Left colon (tissue), 2 donors: Measurements from ENCODE around the gene MUC13. TPM values are rescaled to one million over a fixed set of nuclear protein-coding genes. Genes with fewer than 3 reads are reported as not detected.
A peak's percentile ranks its signal among the peaks of the same experiment; 100 is the strongest.

Experiments used
- ATAC-seq: fragments of 200-7000 bp; cut with Tn5 transposase; one replicate; pipeline ENCODE4 v1.9.1; 2020; ENCODE audit warnings: mild to moderate bottlenecking, moderate library complexity
- DNase-seq, 2 donors: peaks; one replicate each; pipeline ENCODE4 v3.0.0-alpha.2; 2020
- intact Hi-C, 2 donors: fragments of 100-400 bp; cut with DNase I in 1 of 2; cut with micrococcal nuclease in 1 of 2; formaldehyde crosslinking; loops; one replicate each; pipeline versions ENCODE4 v1.11.2 to v1.14.0; 2022; cut with DNase I, micrococcal nuclease
- total RNA-seq, 2 donors: library from RNA; stranded (reverse); fragmentation: NEBNext Ultra II Directional; extraction: Animal tissue kit (Norgen Biotek cat#: 25700); gene quantifications; one replicate each; pipeline ENCODE4 v1.2.1, GENCODE V29; 2021
- donor health status: DM: no; HTN: no; CAD: no.
- donor health status: DM: yes; HTN: yes; CAD: no.

MUC13 gene
- total RNA-seq, 2 donors from 2014 or later = 1,001 to 1,021 TPM

DNA sequence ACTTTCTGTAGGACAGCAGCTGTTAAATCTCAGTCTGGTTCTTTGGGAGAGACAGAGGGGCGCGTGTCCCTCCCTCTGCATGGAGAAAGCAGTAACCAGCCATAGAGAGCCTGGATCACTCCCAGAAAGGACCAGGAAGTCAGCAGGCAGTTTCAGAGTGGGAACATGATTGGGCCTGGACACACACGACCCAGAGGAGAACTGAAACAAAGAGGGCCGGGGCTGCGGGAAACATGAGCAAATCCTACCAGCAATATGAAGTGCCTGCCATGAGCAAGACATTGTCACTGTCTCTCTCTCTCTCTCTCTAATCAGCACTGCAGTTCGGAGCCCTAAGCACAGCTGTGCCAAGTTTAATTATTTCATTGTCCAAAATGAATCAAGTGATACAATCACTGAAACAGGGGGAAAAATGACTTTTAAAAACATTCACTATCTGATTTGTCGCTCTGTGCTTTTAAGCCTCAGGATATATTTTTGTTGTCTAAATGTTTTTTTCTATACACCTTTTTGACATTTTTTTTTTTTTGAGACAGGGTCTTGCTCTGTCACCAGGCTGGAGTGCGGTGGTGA, 17.6 kb downstream of the MUC13 start:
- DNase-seq (no peak), ATAC-seq (peak; percentile 11)
- intact Hi-C loops = no loop called here

DNA sequence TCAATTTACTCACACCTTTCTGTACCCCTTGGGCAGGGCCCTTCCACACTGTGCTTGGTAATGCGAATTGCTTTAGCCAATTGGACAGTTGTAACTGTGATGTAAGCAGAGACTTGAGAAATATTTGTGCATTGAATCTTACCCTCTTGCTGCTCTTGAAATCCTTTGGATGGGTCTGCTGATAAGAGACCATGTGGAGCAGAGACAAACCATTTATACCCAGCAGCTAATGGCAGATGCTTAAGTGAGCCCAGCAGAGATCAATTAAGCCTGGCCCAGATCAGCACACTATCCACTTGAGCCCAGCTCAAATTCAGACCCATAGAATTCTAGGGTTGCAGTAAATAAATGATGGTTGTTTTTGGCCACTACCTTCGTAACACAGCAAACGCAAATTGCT, 19.3 kb downstream of the MUC13 start:
- DNase-seq (no peak), ATAC-seq (peak; percentile 5)
- intact Hi-C loops = no loop called here

GRCh38 chr3:124907957-124908356, 26.6 kb downstream of the MUC13 start:
- ATAC-seq (no peak), DNase-seq (no peak)
- intact Hi-C loops = no loop called here

DNA sequence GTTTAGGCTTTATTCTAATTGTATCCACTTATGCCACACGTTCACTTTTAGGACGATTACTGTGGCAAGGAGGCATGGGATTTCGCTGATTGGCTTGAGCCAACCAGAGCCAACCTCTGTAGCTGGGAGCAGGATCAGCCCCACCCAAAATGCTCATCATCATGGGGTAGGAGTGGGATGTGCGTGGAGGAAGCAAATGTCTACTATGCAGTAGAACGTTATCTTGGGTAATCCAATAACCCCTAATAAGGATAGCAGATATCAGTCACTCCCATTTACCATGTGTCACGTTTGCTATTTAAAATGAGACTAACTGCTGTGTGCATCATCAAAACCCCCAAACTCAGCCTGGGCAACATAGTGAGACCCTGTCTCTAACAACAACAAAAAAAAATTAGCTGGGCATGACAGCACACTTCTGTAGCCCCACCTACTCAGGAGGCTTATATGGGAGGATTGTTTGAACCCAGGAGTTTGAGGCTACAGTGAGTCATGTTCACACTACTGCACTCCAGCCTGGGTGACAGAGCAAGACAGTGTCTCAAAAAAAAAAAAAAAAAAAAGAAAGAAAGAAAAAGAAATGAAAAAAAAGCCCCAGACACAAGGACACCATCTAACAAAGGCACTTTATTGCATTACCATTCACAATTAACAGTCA, 29.6 kb downstream of the MUC13 start:
- ATAC-seq = peak; percentile 13
- intact Hi-C loops = no loop called here

GRCh38 chr3:124903896-124904834, 30.4 kb downstream of the MUC13 start:
- ATAC-seq = no peak
- intact Hi-C loops = no loop called here
- no peak for DNase-seq

More for the DNA sequence above, 29.6 kb downstream of the MUC13 start:
- no peak for DNase-seq

DNA sequence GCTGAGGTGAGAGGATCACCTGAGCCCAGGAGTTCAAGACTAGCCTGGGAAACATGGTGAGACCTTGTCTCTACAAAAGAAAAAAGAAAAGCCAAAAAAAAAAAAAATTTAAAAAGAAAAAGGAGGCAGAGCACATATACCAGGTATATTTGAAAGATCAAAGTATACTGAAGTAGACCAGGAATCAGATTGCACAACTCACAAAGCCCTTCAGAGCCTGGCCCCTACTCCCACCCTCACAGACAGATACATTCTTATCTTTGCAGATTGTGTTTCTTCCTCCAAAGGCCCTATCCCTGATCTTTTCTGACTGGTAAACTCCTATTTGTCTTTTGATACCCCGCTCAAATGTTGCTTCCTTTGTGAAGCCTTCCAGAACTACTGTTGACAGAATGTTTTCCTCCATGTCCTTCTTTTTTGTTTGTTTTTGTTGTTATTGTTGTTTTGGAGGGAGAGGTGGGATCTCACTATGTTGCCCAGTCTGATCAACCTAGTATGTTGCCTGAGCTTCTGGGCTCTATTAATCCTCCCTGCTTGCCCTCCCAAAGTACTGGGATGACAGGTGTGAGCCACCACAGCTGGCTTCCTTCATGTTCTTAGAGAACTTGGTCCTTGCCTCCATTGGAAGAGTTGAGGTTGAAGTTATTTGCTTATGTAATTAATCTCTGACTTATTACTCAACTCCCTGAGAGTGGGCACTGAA, 37.6 kb downstream of the MUC13 start:
- no peak for DNase-seq
- intact Hi-C loops = no loop called here
- no peak for ATAC-seq

DNA sequence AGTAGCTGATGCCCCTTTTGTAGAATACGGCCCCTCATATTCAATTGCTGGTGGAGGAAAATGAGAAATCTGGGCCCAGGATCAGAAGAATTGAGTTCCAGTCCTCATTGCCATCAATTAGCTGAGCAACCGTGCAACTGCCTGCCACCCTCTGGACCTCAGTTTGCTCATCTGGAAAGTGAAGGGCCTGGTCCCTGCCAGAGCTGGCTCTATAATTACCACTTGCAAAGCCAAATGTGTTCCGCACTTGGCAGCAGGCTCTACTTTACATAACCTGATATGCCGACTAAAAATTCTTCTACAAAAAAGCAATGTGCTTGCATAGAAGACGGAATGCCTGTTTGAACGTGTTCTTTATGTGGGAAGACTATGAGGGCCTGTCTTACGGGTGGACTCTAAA, 38.8 kb downstream of the MUC13 start:
- DNase-seq (no peak), ATAC-seq (no peak)
- intact Hi-C loops = no loop called here

DNA sequence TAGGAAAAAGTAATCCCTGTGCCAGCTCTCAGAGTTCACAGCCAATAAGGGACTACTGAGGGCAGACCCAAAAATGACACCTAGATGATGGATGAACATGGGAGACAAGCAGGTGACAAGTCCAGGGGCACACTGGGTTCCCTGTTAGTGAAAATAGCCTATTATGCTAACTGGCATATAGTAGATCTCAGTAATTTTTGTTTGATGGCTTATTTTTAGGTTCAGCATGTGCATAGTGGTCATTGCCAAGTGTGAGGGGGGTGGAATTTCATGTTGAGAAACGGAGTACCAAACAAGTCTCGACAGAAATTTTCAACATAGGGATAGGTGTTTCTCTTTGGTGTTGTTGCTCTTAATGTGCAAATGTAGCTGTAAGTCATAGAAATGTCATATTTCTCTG, 41.0 kb downstream of the MUC13 start:
- intact Hi-C loops = no loop called here
- ATAC-seq (no peak), DNase-seq (no peak)

- no peak for DNase-seq
- intact Hi-C loops = no loop called here
- ATAC-seq = no peak
Observed at GRCh38 chr3:124890573-124891190, 43.9 kb downstream of the MUC13 start.

- intact Hi-C loops = no loop called here
- DNase-seq (no peak), ATAC-seq (no peak)
Observed at GRCh38 chr3:124888482-124889441, 45.8 kb downstream of the MUC13 start.

DNA sequence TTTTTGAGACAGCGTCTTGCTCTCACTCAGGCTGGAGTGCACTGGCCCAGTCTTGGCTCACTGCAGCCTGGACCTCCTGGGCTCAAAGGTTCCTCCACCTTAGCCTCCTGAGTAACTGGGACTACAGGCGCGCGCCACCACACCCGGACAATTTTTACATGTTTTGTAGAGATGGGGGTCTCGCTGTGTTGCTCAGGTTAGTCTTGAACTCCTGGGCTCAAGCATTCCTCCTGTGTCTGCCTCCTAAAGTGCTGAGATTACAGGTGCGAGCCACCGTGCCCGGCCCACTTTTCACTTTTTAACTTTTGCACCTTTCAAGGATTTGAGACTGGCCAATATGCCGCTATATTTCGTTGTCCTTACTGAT, 46.6 kb downstream of the MUC13 start:
- ATAC-seq = no peak
- intact Hi-C loops = no loop called here
- no peak for DNase-seq

GRCh38 chr3:124887177-124887931, 47.2 kb downstream of the MUC13 start, which contains the start of gene ITGB5:
Gene ITGB5, minus strand, starts transcription at chr3:124887365. Its CDS starts 365 bp downstream, at chr3:124887000.
- ATAC-seq = peak; percentile 84
- peak; percentile 81 to 82 for DNase-seq
- intact Hi-C loops = no loop called here

DNA sequence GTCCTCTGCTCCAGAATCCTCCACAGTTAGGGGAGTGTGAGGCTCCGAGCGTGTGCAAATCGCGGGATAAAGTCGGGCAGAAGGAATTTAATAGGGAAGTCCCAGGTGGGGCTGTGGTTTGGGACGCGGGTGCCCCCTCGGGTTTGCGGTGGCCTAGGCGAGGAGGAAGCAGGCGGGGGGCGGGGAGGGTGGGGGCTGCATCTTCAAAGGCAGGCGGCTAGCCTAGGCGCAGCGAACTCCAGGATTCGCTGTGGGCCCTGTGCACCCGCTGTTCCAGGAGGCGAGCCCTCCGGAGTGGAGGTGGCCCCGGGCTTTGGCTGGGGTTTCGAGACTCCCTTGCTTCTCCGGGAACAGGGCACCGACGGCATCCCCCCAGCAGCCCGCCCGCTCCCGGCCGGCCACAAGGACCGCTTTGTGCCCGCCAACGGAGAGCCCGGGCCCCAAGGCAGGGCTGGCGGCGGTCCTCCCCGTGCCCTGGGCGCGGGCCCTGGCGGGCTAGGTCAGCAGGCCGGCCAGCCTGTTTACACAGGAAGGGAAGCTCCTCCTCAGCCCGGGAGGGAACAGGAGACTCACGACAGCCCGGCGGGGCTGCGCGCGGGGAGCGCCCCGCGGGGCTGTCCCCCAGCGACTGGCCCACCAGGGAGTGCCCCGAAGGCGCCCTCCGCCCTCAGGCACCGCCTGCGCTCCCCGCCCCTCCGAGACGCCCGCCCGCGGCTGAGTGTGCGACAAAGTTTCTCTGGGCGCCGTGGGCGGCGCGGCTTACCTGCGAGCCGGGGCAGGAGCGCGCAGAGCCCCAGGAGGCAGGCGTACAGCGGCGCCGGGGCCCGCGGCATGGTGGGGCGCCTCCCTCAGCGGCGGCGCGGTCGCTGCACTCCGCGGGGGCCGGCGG, 48.1 kb downstream of the MUC13 start:
- intact Hi-C loops = no loop called here

GRCh38 chr3:124885466-124886167, 48.9 kb downstream of the MUC13 start:
- intact Hi-C loops = no loop called here
- DNase-seq (no peak), ATAC-seq (no peak)

More for the DNA sequence above, 48.1 kb downstream of the MUC13 start:
- ATAC-seq = peak; percentile 79
- DNase-seq = peak; percentile 68 to 74

DNA sequence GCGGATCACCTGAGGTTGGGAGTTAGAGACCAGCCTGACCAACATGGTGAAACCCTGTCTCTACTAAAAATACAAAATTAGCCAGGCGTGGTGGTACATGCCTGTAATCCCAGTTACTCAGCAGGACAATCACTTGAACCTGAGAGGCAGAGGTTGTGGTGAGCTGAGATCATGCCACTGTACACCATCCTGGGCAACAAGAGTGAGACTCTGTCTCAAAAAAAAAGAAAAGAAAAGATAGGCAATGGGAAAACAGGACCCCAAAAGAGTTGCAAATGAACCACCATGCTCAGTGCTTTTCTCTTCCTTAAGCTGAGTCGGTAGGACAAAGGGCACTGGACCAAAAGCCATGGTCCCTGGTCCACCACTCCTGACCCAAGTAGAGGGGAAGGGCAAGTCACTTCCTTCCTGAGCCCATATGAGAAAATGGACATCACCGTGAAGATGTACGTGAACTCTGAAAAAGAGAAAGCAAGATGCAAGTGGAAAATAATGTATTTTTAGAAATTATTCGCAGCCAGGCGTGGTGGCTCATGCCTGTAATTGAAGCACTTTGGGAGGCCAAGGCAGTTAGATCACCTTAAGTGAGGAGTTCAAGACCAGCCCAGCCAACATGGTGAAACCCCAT, 50.0 kb downstream of the MUC13 start:
- ATAC-seq (no peak), DNase-seq (no peak)
- intact Hi-C loops = no loop called here
